HEK293T (cell line): ENCODE measurements around the gene CHML.

Source experiments
- CTCF ChIA-PET: fragments of 350-600 bp; formaldehyde crosslinking; extraction: SDS; loops from one replicate; lab custom pipeline; 2021; ENCODE audit warnings: antibody characterized with exemption, inconsistent platforms; lab: Yijun Ruan, JAX
- POLR2A ChIA-PET: fragments of 350-600 bp; formaldehyde crosslinking; extraction: SDS; loops from one replicate; lab custom pipeline; 2020; ENCODE audit warnings: antibody characterized with exemption, inconsistent platforms; lab: Yijun Ruan, JAX
- DNase-seq: peaks from one replicate; pipeline ENCODE4 v3.0.0; 2012; ENCODE audit warnings: mixed read lengths; ENCODE audit errors: extremely low spot score
- ARNT ChIP-seq: fragments of 450-650 bp; IDR thresholded peaks from 2 replicates; pipeline ENCODE4 v1.6.1; 2017; ENCODE audit warnings: mild to moderate bottlenecking
- BHLHE40 ChIP-seq: fragments of 450-650 bp; IDR thresholded peaks from 2 replicates; pipeline ENCODE4 v1.6.1; 2016; ENCODE audit warnings: mild to moderate bottlenecking, moderate library complexity, borderline replicate concordance
- CTBP1 ChIP-seq: fragments of 450-650 bp; IDR thresholded peaks from 2 replicates; pipeline ENCODE4 v1.6.1; 2016; ENCODE audit warnings: borderline replicate concordance
- ELF4 ChIP-seq: fragments of 450-650 bp; IDR thresholded peaks from 2 replicates; pipeline ENCODE4 v1.6.1; 2017; ENCODE audit warnings: antibody characterized with exemption
- FOXA1 ChIP-seq: fragments of 450-650 bp; IDR thresholded peaks from 2 replicates; pipeline ENCODE4 v1.6.1; 2016; ENCODE audit warnings: mild to moderate bottlenecking
- FOXK2 ChIP-seq: fragments of 450-650 bp; IDR thresholded peaks from 2 replicates; pipeline ENCODE4 v1.6.1; 2016; ENCODE audit warnings: mild to moderate bottlenecking
- FOXM1 ChIP-seq: fragments of 450-650 bp; IDR thresholded peaks from 2 replicates; pipeline ENCODE4 v1.6.1; 2017; ENCODE audit warnings: mild to moderate bottlenecking, borderline replicate concordance
- HDGF ChIP-seq: fragments of 450-650 bp; IDR thresholded peaks from 2 replicates; pipeline ENCODE4 v1.6.1; 2017; ENCODE audit warnings: antibody characterized with exemption, borderline replicate concordance
- L3MBTL2 ChIP-seq: fragments of 450-650 bp; conservative IDR thresholded peaks from 2 replicates; pipeline ENCODE4 v1.6.1; 2016; ENCODE audit warnings: mild to moderate bottlenecking
- LEF1 ChIP-seq: fragments of 450-650 bp; IDR thresholded peaks from 2 replicates; pipeline ENCODE4 v1.6.1; 2017; ENCODE audit warnings: mild to moderate bottlenecking, borderline replicate concordance
- NFRKB ChIP-seq: fragments of 450-650 bp; IDR thresholded peaks from 2 replicates; pipeline ENCODE4 v1.6.1; 2016; ENCODE audit warnings: mild to moderate bottlenecking, moderate library complexity
- PKNOX1 ChIP-seq: fragments of 450-650 bp; IDR thresholded peaks from 2 replicates; pipeline ENCODE4 v1.6.1; 2016
- SP1 ChIP-seq: fragments of 450-650 bp; IDR thresholded peaks from 2 replicates; pipeline ENCODE4 v1.6.1; 2017
- SUZ12 ChIP-seq: fragments of 450-650 bp; IDR thresholded peaks from 2 replicates; pipeline ENCODE4 v1.6.1; 2016; ENCODE audit warnings: mild to moderate bottlenecking
- TARDBP ChIP-seq: fragments of 450-650 bp; IDR thresholded peaks from 2 replicates; pipeline ENCODE4 v1.6.1; 2016
- ZNF384 ChIP-seq: fragments of 450-650 bp; IDR thresholded peaks from 2 replicates; pipeline ENCODE4 v1.6.1; 2016

Gene CHML

DNA sequence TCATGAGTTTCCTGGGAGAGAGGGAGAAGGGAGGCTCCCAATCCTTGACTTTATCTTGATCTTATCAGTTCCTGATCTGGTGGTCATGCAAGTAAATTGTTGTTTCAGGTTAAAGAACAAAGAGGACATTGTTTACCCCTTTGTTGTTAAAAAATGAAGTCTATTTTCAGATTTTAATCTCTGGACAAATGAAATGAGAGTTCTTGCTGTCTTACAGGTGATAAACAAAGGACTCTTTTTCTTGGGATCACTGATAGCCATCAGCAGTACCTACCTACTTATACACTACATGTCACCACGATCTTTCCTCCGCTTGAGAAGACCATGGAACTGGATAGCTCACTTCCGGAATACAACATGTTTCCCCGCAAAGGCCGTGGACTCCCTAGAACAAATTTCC is 48.4 kb downstream of the CHML start:
- no peak for DNase-seq
- ChIA-PET POLR2A (no interaction called here), CTCF (no interaction called here)

DNA sequence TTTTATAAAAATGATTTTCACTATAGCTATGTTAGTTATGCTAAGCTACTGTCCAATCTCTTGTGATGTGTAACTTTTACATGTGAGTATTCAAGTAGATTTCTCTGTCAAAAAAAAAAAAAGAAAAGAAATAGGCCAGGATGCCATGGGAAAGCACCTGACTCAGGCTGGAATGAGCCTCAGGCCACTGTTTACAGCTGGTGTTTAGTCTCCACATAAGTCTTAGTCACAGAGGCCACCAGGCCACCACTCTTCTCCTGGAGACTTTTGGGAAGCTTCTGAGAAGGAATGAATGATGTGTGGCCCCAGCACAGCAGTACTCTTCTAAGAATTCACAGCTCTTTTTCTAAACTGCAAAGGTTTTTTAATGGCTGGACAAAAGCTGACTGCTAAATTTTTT is 48.9 kb downstream of the CHML start:
- no peak for TF ChIP-seq BHLHE40
- no peak for TF ChIP-seq CTBP1
- no peak for TF ChIP-seq FOXM1
- no peak for TF ChIP-seq LEF1
- no peak for TF ChIP-seq NFRKB
- no peak for TF ChIP-seq ELF4
- no peak for TF ChIP-seq FOXA1
- TF ChIP-seq TARDBP: no peak
- TF ChIP-seq HDGF: no peak
- TF ChIP-seq SUZ12: no peak
- no peak for TF ChIP-seq ZNF384
- TF ChIP-seq PKNOX1: no peak
- no peak for TF ChIP-seq SP1
- no peak for TF ChIP-seq ARNT
- no peak for TF ChIP-seq FOXK2
- no peak for TF ChIP-seq L3MBTL2
- CTCF ChIA-PET: no interaction called here
- DNase-seq: no peak
- POLR2A ChIA-PET: no interaction called here

More for the DNA sequence above, 48.4 kb downstream of the CHML start:
- no peak for TF ChIP-seq PKNOX1
- no peak for TF ChIP-seq LEF1

- DNase-seq: no peak
- ChIA-PET POLR2A (no interaction called here), CTCF (no interaction called here)
- no peak for TF ChIP-seq HDGF
- no peak for TF ChIP-seq SP1
- TF ChIP-seq FOXK2: no peak
- TF ChIP-seq CTBP1: no peak
- TF ChIP-seq SUZ12: no peak
- TF ChIP-seq LEF1: no peak
- no peak for TF ChIP-seq TARDBP
- TF ChIP-seq FOXA1: no peak
Observed at GRCh38 chr1:241590719-241591118, 49.5 kb downstream of the CHML start.
